HG02970 (cell line): Measurements from ENCODE around the gene MAP4.
"Not testable (repeated sequence)": the region's sequence is repeated elsewhere in the genome, so short reads cannot be mapped to it uniquely, and the experiment has no call there.

Experiments
- ATAC-seq: cut with Tn5 transposase; IDR thresholded peaks from one replicate; pipeline ENCODE4 v1.9.1; 2021; ENCODE audit warnings: mild to moderate bottlenecking, moderate library complexity, moderate number of reproducible peaks; ENCODE audit not compliant: unreplicated experiment, low FRiP score

Gene MAP4

GRCh38 chr3:48014358-48014757, 1.9 kb downstream of the MAP4 start:
- no peak for ATAC-seq

GRCh38 chr3:48013288-48013980, 2.8 kb downstream of the MAP4 start:
- ATAC-seq, result no peak

DNA sequence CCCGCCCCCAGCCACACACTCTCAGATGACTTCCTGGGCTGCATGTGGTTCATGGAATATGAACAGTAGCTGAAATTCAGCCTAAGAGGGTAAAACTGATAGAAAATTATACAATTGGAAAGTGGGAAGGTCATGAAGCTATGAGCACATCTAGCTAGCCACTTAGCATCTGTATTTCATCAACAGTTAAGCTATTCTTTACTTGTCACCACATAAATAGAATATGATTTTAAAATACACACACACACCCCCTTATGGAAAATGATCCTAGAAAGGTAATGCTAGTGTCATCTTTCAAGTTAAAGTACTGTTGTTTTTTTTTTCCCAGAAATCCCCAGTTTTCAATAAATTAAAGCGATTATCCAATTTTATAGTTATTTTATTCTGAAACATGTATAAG, 3.6 kb downstream of the MAP4 start:
- no peak for ATAC-seq

GRCh38 chr3:48008066-48008465, 8.2 kb downstream of the MAP4 start:
- ATAC-seq, result not testable (repeated sequence)

- not testable (repeated sequence) for ATAC-seq
These were observed 8.9 kb downstream of the MAP4 start for GRCh38 chr3:48007361-48007760.

- ATAC-seq, result not testable (repeated sequence)
These were observed 9.4 kb downstream of the MAP4 start for GRCh38 chr3:48006794-48007193.

DNA sequence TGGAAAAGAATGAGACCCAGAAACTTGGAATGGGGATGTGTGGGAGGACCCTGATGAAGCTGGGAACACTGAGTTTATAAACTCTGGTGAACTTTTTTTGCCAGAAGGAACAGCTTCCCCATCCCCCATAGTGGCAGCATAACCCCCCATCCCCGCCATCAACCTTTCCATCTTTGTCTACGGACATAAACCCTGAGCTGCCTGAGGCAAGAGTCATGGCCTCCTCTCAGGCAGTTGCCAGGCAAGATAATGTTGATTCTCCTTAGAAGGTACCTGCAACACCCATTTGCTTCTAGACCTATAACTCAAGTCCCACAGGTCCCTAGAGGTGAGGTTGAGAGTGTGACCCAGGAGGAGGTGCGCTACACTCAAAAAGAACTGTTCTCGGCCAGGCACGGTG, 11.5 kb downstream of the MAP4 start:
- ATAC-seq, result no peak

DNA sequence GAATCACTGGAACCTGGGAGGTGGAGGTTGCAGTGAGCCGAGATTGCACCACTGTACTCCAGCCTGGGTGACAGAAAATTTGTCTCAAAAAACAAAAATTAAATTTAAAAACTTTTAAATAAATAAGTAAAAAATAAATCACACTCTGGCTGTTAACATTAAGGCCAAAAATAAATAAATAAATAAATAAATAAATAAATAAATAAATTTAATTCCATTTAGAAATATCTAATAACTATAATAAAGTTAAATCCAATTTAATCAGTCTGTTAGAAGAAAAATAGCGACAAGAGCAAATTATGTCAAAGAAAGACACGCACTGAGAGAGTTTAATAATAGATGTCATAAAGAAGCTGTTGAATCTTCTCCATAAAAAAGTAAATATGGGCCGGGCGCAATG, 13.4 kb downstream of the MAP4 start:
- ATAC-seq, result no peak

DNA sequence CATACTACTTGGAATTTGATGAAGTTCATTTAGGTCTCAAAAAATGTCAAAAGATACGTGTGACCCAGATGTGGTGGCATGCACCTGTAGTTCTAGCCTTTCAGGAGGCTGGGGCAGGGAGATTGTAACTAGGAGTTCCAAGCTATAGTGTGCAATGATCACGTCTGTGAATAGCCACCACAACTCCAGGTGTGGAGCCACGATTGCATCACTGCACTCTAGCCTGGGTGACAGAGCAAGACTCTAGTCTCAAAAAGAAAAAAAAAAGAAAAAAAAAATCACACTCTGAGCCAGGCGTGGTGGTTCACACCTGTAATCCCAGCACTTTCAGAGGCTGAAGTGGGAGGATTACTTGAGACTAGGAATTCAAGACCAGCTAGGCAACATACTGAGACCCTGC, 14.2 kb downstream of the MAP4 start:
- ATAC-seq, result no peak

GRCh38 chr3:48000212-48000611, 16.0 kb downstream of the MAP4 start:
- no peak for ATAC-seq

DNA sequence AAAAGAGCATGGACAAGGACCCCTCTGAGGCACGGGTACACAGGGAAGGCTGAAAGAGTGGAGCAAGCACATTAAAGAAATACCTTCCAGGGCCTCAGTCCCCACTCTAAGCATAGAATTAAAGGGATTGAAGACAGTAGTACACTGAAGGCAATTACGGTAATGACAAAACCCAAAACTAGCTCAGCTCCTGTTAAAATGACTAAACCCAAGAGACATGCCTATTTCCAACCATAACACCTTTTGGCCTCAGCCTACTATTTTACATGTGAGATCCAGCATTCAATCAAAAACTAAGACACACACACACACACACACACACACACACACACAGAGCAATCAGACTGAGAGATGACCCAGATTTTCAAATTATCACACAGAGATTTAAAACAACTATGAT, 19.8 kb downstream of the MAP4 start:
- ATAC-seq, result no peak

- ATAC-seq, result no peak
These were observed 22.0 kb downstream of the MAP4 start for GRCh38 chr3:47994180-47994579.

DNA sequence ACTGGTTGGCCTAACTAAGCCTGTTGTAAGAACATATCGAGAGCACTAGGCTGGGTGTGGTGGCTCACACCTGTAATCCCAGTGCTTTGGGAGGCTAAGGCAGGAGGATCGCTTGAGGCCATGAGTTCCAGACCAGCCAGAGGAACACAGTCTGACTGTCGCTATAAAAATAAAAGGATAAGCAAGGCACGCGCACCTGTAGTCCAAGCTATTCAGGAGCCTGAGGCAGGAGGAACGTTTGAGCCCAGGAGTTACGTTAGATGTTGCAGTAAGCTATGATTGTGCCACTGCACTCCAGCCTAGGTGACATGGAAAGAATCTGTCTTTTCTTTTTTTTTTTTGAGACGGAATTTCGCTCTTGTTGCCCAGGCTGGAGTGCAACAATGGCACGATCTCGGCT, 24.9 kb downstream of the MAP4 start:
- ATAC-seq, result no peak

DNA sequence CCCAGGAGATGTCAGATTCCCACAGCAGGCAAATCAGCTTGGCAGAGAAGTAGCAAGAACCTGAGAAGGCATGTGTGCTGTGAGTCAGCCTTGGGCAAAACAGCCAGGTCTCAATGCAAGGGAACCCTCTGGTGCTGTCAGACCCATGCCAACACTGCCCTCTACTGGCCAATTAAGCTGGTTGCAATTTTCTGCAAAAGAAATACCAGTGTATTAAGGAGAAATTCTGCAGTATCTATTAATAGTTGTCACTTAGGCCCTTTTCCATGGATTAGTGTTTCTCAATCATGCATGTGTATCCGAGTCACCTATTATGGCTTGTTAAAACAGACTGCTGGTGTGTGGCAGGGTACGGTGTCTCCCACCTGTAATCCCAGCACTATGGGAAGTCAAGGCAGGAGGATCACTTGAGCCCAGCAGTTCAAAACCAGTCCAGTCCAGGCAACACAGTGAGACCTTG, 26.2 kb downstream of the MAP4 start:
- ATAC-seq, result no peak

DNA sequence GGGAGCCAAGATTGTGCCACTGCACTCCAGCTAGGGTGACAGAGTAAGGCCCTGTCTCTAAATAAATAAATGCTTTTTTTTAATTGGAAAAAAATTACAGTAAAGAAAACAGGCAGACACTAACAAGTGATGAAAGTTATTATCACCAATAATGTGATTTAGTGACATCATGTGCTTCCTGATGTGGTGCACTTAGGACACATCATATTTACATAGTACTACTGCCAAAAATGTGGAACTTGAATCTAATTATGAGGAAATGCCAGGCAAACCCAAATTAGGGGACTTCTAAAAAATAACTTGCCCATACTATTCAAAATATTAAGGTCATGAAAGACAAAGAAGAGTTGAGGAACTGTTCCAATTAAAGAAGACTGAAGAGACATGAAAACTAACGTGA, 30.8 kb downstream of the MAP4 start:
- no peak for ATAC-seq

GRCh38 chr3:47984075-47984728, 32.0 kb downstream of the MAP4 start:
- ATAC-seq, result no peak

DNA sequence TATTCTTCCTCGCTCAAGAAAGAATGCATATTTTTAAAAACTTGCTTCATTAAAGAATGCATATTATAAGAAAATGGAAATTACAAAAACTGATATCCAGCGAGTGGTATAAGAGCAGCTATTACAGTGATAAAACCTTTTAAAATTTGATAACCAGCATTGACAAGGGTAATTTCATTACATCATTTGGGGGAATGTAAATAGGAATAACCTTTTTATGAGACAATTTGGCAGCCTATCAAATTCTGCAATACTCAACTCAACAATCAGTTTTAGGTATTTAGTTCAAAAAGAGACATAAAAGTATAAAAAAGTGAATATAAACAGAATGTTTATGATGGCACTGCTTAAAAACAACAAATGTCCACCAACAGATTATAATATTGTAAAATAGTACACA, 35.4 kb downstream of the MAP4 start:
- ATAC-seq, result no peak

- ATAC-seq, result no peak
These were observed 37.1 kb downstream of the MAP4 start for GRCh38 chr3:47979070-47979469.

- no peak for ATAC-seq
These were observed 37.8 kb downstream of the MAP4 start for GRCh38 chr3:47978386-47978785.

DNA sequence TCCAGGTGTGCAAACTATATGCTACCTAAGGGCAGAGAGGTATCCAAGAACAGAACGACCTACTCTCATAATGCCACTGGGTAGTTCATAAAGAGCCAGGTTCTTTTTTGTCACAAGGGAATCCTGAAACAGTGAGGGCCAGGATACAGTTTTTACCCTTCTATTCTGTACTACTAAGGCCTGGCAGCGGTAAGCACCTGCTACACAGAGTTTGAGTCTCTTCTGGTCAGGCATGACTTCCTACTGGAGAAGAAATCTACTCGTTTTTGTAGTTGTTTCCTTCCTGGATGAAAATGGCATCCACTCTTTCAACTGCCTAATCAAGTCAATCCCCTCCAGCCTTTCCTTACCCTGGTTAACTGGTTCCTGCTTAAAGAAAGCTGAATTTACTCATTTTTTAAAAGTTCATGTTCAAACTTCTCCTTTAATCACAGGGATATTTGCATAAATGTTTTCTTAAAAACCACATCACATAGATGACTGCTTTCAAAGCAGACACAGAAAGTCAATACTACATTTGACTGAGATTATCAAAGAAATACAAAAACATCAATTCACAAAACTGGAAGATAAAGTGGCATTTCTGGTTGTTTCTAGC, 40.0 kb downstream of the MAP4 start:
- no peak for ATAC-seq

DNA sequence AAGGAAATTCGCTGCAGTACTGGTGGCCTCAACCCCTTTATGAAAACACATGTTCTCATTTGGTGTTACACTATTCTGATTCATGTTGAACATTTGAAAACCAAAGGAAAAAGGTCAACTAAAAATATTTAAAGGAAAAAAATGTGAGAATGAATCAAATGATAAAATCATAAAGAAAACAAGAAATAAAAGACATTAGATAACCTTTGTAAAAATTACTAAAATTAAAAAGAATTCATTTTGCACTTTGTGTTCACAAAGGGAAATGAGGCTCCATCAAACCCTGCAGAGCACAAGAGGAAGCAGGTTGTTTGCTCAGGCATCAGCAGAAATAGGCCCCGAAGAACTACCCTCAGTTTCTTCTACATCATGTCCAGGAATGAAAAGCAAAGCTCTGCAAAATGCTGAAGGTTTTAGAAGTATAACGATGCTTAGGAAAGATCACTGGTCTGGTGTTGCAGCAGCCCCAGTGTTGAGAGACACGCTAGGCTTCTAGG, 41.2 kb downstream of the MAP4 start:
- ATAC-seq, result no peak

GRCh38 chr3:47971081-47971480, 45.1 kb downstream of the MAP4 start:
- no peak for ATAC-seq
